ENCODE measurements around the gene WFS1. TPM values are rescaled to one million over a fixed set of nuclear protein-coding genes. Genes with fewer than 3 reads are reported as not detected.

Gene WFS1
- total and polyA plus RNA-seq, 7 donors, result 5.9 to 13.3 (median 8.8) TPM

DNA sequence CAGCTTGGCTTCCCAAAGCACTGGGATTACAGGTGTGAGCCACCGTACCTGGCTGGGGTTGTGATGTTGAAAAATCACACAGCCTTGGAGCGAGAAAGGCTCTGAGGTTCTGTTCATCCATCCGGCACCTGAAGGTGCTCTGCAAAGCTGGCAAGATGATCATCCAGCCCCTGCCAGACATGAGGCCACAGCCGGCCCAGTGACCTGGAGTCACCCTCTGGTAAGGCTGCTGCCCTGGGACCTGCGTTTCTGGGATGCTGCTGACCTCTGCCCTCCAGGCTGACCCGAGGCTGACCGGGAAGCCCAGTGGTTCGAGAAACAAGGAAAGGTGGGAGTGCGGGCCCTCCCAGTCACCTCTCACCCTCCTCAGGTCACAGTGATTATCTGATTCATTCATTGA is 13.5 kb upstream of the WFS1 start:
- intact Hi-C loops (cut with DNase I), result no loop called here
- ATAC-seq (no peak), DNase-seq (peak in 1 of 2 donors; percentile 30)
- TF ChIP-seq, protein P1, sequence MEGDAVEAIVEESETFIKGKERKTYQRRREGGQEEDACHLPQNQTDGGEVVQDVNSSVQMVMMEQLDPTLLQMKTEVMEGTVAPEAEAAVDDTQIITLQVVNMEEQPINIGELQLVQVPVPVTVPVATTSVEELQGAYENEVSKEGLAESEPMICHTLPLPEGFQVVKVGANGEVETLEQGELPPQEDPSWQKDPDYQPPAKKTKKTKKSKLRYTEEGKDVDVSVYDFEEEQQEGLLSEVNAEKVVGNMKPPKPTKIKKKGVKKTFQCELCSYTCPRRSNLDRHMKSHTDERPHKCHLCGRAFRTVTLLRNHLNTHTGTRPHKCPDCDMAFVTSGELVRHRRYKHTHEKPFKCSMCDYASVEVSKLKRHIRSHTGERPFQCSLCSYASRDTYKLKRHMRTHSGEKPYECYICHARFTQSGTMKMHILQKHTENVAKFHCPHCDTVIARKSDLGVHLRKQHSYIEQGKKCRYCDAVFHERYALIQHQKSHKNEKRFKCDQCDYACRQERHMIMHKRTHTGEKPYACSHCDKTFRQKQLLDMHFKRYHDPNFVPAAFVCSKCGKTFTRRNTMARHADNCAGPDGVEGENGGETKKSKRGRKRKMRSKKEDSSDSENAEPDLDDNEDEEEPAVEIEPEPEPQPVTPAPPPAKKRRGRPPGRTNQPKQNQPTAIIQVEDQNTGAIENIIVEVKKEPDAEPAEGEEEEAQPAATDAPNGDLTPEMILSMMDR (IDR thresholded peaks at IDR 0.05), result no peak
- 76 to 84% (median 82%) methylated on average over 9 of the region's 9 CpGs for WGBS, 3 donors
- no peaks in the 10 kb centered on the region for H3K36me3 ChIP-seq (ENCODE audit: insufficient read depth in 1 of 2, low read depth in 1 of 2)
- H3K9me3 ChIP-seq, result no peaks in the 10 kb centered on the region
- no peaks in the 10 kb centered on the region for H3K4me1 ChIP-seq
- H3K27me3 ChIP-seq (ENCODE audit: insufficient read depth in 3 of 3, low read length in 2 of 3), result peaks cover 0 to 23% (median 2%) of the 10 kb centered on the region in 3 donors
- H3K4me3 ChIP-seq, result no peak overlapping the region
- H3K27ac ChIP-seq, result no peak overlapping the region

DNA sequence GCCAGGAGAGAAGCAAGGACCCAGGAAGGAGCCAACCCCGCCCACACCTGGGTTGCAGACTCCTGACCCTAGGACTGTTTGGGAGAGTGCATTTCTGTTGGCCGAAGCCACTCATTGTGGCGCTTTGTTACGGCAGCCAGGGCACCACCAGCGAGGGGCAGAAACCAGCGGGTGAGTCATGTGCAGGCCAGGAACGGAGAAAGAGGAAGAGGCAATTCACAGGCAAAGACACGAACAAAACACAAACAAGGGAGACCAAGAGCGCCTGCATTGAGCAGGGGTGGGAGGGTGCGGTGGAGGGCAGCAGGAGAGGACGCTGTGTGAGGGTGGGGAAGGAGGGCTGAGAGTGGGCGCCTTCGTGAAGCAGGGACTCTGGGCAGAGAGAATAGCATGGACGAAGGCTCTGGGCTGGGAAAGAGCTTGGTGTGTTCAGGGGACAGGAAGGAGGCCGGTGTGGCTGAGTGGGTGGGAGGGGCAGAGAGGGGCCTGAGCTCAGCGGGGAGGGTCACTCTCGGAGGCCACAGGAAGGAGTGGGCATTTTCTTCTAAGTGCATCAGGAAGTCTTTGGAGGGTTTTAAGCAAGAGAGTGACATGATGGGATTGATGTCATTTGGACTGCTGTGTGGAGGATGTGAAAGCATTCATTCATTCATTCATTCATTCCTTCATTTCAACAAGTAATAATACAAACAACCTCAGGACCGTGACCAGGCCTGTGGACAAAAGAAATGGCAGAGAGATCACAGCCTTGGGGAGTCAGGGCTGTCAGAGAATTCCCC is 12.2 kb upstream of the WFS1 start:
- Histone ChIP-seq H3K4me3 (no peak overlapping the region), H3K4me1 (no peaks in the 10 kb centered on the region), H3K27ac (no peak overlapping the region), H3K9me3 (no peaks in the 10 kb centered on the region), H3K36me3 (ENCODE audit: insufficient read depth in 1 of 2, low read depth in 1 of 2) (no peaks in the 10 kb centered on the region), H3K27me3 (ENCODE audit: insufficient read depth in 3 of 3, low read length in 2 of 3) (peaks cover 0 to 29% (median 2%) of the 10 kb centered on the region in 3 donors)
- intact Hi-C loops (cut with DNase I), result no loop called here
- ATAC-seq (no peak), DNase-seq (no peak)
- TF ChIP-seq, protein P1 (IDR thresholded peaks at IDR 0.05), result no peak
- 36 to 46% (median 39%) methylated on average over 18 of the region's 18 CpGs for WGBS, 3 donors

DNA sequence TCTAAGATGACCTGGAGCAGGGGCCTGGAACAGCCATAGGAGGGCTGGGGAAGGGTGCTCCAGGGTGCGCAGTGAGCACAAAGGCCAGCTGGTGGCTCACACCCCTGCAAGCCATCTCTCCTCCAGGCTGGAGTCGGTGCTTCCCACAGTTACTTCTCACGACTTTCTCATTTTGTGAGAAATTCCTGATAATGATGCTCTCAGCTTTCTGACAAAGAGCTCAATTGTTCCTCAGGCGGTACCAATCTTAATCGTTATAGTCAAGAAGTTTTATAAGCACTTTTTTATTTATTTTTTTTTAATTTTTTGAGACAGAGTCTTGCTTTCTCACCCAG is 11.7 kb upstream of the WFS1 start:
- Histone ChIP-seq H3K9me3 (no peaks in the 10 kb centered on the region), H3K4me3 (no peak overlapping the region), H3K27me3 (ENCODE audit: insufficient read depth in 3 of 3, low read length in 2 of 3) (peaks cover 0 to 29% (median 2%) of the 10 kb centered on the region in 3 donors), H3K27ac (no peak overlapping the region), H3K4me1 (no peaks in the 10 kb centered on the region), H3K36me3 (ENCODE audit: insufficient read depth in 1 of 2, low read depth in 1 of 2) (no peaks in the 10 kb centered on the region)
- intact Hi-C loops (cut with DNase I), result no loop called here
- TF ChIP-seq, protein P1 (IDR thresholded peaks at IDR 0.05), result no peak
- ATAC-seq, result no peak
- DNase-seq, result no peak
- 55 to 76% (median 66%) methylated on average over 5 of the region's 5 CpGs for WGBS, 3 donors

DNA sequence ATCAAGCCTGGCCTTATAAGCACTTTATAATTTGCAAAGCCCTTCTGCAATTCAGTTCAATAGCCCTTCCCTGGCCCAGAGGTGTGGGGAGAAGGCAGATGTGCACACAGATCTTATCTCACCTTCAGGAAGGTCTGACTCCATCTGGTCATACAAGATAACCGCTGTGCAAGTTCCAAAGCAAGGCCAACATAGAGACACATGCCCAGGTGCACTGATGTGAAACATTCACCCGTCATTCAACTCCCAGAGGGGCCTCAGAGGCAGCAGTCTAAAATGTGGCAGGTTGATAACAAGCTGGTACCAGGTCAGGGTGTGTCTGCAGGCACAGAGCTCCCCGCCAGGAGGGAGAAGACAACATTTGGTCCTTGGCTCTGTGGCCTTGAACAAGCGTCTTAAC is 10.9 kb upstream of the WFS1 start:
- TF ChIP-seq, protein P1 (IDR thresholded peaks at IDR 0.05), result no peak
- Histone ChIP-seq H3K4me3 (no peak overlapping the region), H3K36me3 (ENCODE audit: insufficient read depth in 1 of 2, low read depth in 1 of 2) (no peaks in the 10 kb centered on the region), H3K27ac (no peak overlapping the region), H3K9me3 (no peaks in the 10 kb centered on the region), H3K4me1 (no peaks in the 10 kb centered on the region), H3K27me3 (ENCODE audit: insufficient read depth in 3 of 3, low read length in 2 of 3) (peaks cover 0 to 29% (median 2%) of the 10 kb centered on the region in 3 donors)
- WGBS, 3 donors, result 80 to 84% (median 83%) methylated on average over 4 of the region's 4 CpGs
- ATAC-seq (no peak), DNase-seq (no peak)
- intact Hi-C loops (cut with DNase I), result no loop called here
